Peyer's patch (tissue), 4 donors: ENCODE results near the gene SPSB2.

Source experiments
- POLR2A ChIP-seq, 2 donors: fragments of 450-650 bp; IDR thresholded peaks; one replicate each; pipeline ENCODE4 v1.5.1; 2017; ENCODE audit warnings: antibody characterized with exemption in 2 of 2, mild to moderate bottlenecking in 2 of 2, moderate library complexity in 2 of 2
- TF ChIP-seq, protein P1 (sequence below), 6 experiments: fragments of 450-650 bp in 4 of 6; fragments of 200-600 bp in 2 of 6; sonication (generic) in 1 of 6; IDR thresholded peaks; one replicate each; pipeline ENCODE4 v1.5.1; 2017 to 2019; ENCODE audit warnings: antibody characterized with exemption in 6 of 6, mild to moderate bottlenecking in 3 of 6, moderate library complexity in 1 of 6

DNA sequence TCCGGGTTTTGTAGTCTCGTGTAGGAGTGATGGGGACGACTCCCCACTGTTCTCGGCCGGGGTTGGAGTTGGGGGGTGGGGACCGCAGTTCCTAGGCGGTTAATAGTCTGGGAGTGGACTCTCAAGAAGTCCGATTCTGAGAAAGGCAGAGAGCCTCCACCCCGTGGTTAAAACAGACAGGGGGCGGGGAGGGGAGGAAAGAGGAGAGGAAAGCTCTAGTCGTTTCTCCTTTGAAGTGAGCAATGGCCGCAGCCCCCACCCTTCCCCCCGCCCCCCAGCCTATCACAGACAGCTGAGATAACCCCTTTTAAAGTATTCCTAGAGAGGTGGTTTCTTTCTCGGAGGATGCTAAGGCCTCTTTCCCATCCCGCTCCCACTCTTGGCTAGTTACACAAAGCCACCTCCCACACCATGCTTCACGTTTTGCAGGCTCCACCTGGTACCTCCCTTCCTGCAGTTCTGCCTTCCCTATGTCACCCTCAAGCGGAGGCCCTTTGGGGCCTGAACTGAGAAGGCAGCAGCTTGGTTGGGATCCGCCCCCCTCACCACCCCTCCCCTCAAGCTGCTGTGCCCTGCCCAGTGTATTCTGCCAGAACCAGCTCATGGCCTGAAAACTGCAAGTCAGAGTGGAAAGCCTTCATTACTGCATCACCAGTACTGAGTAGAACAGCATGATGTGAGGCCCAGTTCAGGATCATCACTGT lies 20.3 kb downstream of the SPSB2 start:
- TF ChIP-seq, protein P1, sequence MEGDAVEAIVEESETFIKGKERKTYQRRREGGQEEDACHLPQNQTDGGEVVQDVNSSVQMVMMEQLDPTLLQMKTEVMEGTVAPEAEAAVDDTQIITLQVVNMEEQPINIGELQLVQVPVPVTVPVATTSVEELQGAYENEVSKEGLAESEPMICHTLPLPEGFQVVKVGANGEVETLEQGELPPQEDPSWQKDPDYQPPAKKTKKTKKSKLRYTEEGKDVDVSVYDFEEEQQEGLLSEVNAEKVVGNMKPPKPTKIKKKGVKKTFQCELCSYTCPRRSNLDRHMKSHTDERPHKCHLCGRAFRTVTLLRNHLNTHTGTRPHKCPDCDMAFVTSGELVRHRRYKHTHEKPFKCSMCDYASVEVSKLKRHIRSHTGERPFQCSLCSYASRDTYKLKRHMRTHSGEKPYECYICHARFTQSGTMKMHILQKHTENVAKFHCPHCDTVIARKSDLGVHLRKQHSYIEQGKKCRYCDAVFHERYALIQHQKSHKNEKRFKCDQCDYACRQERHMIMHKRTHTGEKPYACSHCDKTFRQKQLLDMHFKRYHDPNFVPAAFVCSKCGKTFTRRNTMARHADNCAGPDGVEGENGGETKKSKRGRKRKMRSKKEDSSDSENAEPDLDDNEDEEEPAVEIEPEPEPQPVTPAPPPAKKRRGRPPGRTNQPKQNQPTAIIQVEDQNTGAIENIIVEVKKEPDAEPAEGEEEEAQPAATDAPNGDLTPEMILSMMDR (IDR thresholded peaks at IDR 0.05): no peak
- no peak for TF ChIP-seq POLR2A (IDR thresholded peaks at IDR 0.05)
